ENCODE measurements around the gene STOML1. TPM values are rescaled to one million over a fixed set of nuclear protein-coding genes. Genes with fewer than 3 reads are reported as not detected.

Gene STOML1
- total RNA-seq, 1 donor from 2014 or later = 17.1 TPM

- H3K27ac Mint-ChIP-seq (ENCODE audit: unreplicated experiment) = peak overlapping the region; percentile 97
- no peak for TF ChIP-seq CTCF (IDR thresholded peaks at IDR 0.05)
- no peak overlapping the region for H3K4me3 Mint-ChIP-seq (ENCODE audit: unreplicated experiment)
- no peak for DNase-seq (ENCODE audit: extremely low spot score, unreplicated experiment)
- peaks cover 52% of the 10 kb centered on the region for H3K4me1 Mint-ChIP-seq (ENCODE audit: unreplicated experiment)
- H3K36me3 Mint-ChIP-seq (ENCODE audit: unreplicated experiment) = peaks cover 10% of the 10 kb centered on the region
- H3K27me3 Mint-ChIP-seq (ENCODE audit: unreplicated experiment) = no peaks in the 10 kb centered on the region
- H3K9me3 Mint-ChIP-seq (ENCODE audit: unreplicated experiment) = no peaks in the 10 kb centered on the region
These were observed 46.9 kb upstream of the STOML1 start for GRCh38 chr15:74038707-74039655.

- peak overlapping the region; percentile 55 for H3K27ac Mint-ChIP-seq (ENCODE audit: unreplicated experiment)
- H3K9me3 Mint-ChIP-seq (ENCODE audit: unreplicated experiment) = no peaks in the 10 kb centered on the region
- no peaks in the 10 kb centered on the region for H3K27me3 Mint-ChIP-seq (ENCODE audit: unreplicated experiment)
- TF ChIP-seq CTCF (IDR thresholded peaks at IDR 0.05) = no peak
- peak; percentile 78 for DNase-seq (ENCODE audit: extremely low spot score, unreplicated experiment)
- peaks cover 47% of the 10 kb centered on the region for H3K4me1 Mint-ChIP-seq (ENCODE audit: unreplicated experiment)
- no peak overlapping the region for H3K4me3 Mint-ChIP-seq (ENCODE audit: unreplicated experiment)
- peaks cover 12% of the 10 kb centered on the region for H3K36me3 Mint-ChIP-seq (ENCODE audit: unreplicated experiment)
These were observed 45.3 kb upstream of the STOML1 start for GRCh38 chr15:74037171-74038117.

GRCh38 chr15:74036271-74037170 lies 44.4 kb upstream of the STOML1 start:
- Mint-ChIP-seq H3K4me1 (ENCODE audit: unreplicated experiment) (peaks cover 45% of the 10 kb centered on the region), H3K36me3 (ENCODE audit: unreplicated experiment) (peaks cover 15% of the 10 kb centered on the region), H3K9me3 (ENCODE audit: unreplicated experiment) (no peaks in the 10 kb centered on the region), H3K27me3 (ENCODE audit: unreplicated experiment) (no peaks in the 10 kb centered on the region), H3K27ac (ENCODE audit: unreplicated experiment) (peak overlapping the region; percentile 55), H3K4me3 (ENCODE audit: unreplicated experiment) (no peak overlapping the region)
- peak; percentile 85 for DNase-seq (ENCODE audit: extremely low spot score, unreplicated experiment)
- peak; percentile 72 for TF ChIP-seq CTCF (IDR thresholded peaks at IDR 0.05)

GRCh38 chr15:74035121-74036017 lies 43.3 kb upstream of the STOML1 start:
- DNase-seq (ENCODE audit: extremely low spot score, unreplicated experiment) = peak; percentile 81

More at GRCh38 chr15:74035121-74036017, 43.3 kb upstream of the STOML1 start:
- Mint-ChIP-seq H3K9me3 (ENCODE audit: unreplicated experiment) (no peaks in the 10 kb centered on the region), H3K27ac (ENCODE audit: unreplicated experiment) (no peak overlapping the region), H3K4me3 (ENCODE audit: unreplicated experiment) (no peak overlapping the region), H3K4me1 (ENCODE audit: unreplicated experiment) (peaks cover 33% of the 10 kb centered on the region), H3K27me3 (ENCODE audit: unreplicated experiment) (no peaks in the 10 kb centered on the region), H3K36me3 (ENCODE audit: unreplicated experiment) (peaks cover 16% of the 10 kb centered on the region)
- no peak for TF ChIP-seq CTCF (IDR thresholded peaks at IDR 0.05)

All from osteocyte (in vitro differentiated cells).